ENCODE data around the gene SLC25A22. TPM values are rescaled to one million over a fixed set of nuclear protein-coding genes. Genes with fewer than 3 reads are reported as not detected.
A peak's percentile ranks its signal among the peaks of the same experiment; 100 is the strongest.

Gene SLC25A22
- total and polyA plus RNA-seq, 9 of the 15 experiments (the other 6 are each of a cell fraction or from before 2014, with no cell fraction given), result 0.41 to 55.4 (median 11.4) TPM

DNA sequence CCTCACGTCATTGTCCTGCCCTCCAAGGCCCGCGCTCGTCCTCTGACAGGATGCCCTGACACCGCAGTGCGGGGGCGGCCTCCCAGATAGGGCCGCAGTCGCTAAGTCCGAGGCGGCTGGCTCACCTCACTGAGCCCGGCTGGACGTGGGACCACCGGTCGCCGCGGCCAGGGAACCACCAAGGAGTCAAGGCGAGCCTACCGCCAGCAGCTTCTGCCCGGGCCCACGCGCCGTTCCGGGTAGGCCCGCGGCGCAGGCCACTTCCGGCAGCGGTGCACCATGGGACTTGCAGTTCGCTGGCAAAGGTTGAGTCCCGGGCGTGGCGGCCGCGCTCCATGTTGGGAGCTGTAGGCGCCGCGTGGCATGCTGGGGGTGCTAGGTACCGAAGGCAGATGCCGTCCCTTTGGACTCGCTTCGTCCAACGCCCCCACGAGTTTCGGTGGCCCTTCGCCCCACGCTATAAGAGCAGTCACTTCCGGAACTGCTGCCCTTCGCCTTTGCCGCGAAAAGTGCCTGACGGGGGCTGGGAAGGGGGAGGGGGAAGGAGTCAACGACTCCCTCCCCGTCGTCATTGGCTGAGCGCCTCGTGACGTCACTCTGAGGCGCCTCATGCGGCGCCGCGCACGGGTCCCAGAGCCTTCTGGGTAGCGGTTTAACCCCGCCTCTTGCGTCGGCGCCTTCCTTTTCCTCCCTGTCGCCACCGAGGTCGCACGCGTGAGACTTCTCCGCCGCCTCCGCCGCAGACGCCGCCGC lies 11.4 kb upstream of the SLC25A22 start, which contains the start of gene RPLP2 (continued):
- TF ChIP-seq, protein P1, sequence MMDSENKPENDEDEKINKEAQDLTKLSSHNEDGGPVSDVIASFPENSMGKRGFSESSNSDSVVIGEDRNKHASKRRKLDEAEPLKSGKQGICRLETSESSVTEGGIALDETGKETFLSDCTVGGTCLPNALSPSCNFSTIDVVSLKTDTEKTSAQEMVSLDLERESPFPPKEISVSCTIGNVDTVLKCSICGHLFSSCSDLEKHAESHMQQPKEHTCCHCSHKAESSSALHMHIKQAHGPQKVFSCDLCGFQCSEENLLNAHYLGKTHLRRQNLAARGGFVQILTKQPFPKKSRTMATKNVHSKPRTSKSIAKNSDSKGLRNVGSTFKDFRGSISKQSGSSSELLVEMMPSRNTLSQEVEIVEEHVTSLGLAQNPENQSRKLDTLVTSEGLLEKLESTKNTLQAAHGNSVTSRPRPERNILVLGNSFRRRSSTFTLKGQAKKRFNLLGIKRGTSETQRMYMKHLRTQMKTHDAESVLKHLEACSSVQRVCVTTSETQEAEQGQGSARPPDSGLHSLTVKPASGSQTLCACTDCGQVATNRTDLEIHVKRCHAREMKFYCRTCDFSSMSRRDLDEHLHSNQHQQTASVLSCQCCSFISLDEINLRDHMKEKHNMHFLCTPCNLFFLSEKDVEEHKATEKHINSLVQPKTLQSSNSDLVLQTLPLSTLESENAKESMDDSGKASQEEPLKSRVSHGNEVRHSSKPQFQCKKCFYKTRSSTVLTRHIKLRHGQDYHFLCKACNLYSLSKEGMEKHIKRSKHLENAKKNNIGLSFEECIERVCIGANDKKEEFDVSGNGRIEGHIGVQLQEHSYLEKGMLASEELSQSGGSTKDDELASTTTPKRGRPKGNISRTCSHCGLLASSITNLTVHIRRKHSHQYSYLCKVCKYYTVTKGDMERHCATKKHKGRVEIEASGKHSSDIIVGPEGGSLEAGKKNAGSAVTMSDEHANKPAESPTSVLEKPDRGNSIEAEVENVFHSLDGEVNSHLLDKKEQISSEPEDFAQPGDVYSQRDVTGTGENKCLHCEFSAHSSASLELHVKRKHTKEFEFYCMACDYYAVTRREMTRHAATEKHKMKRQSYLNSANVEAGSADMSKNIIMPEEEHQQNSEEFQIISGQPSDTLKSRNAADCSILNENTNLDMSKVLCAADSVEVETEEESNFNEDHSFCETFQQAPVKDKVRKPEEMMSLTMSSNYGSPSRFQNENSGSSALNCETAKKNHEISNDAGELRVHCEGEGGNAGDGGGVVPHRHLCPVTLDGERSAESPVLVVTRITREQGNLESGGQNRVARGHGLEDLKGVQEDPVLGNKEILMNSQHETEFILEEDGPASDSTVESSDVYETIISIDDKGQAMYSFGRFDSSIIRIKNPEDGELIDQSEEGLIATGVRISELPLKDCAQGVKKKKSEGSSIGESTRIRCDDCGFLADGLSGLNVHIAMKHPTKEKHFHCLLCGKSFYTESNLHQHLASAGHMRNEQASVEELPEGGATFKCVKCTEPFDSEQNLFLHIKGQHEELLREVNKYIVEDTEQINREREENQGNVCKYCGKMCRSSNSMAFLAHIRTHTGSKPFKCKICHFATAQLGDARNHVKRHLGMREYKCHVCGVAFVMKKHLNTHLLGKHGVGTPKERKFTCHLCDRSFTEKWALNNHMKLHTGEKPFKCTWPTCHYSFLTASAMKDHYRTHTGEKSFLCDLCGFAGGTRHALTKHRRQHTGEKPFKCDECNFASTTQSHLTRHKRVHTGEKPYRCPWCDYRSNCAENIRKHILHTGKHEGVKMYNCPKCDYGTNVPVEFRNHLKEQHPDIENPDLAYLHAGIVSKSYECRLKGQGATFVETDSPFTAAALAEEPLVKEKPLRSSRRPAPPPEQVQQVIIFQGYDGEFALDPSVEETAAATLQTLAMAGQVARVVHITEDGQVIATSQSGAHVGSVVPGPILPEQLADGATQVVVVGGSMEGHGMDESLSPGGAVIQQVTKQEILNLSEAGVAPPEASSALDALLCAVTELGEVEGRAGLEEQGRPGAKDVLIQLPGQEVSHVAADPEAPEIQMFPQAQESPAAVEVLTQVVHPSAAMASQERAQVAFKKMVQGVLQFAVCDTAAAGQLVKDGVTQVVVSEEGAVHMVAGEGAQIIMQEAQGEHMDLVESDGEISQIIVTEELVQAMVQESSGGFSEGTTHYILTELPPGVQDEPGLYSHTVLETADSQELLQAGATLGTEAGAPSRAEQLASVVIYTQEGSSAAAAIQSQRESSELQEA (IDR thresholded peaks at IDR 0.05; ENCODE audit: low read depth), result no peak
- TF ChIP-seq SP1 (CRISPR knock-in tag; IDR thresholded peaks at IDR 0.05) (peak; percentile 94), TARDBP (IDR thresholded peaks at IDR 0.05) (0 out of 2 replicates have a peak, but pooled peaks have one; percentile 30), TAF7 (tag; IDR thresholded peaks at IDR 0.05) (peak; percentile 42; the same call in 1 of the 2 replicates), ERF (CRISPR knock-in tag; IDR thresholded peaks at IDR 0.05) (peak; percentile 40; the same call in 1 of the 2 replicates), U2AF1 (optimal IDR thresholded peaks at IDR 0.05; ENCODE audit: low read depth, low read length) (peak; percentile 74), OTX1 (CRISPR knock-in tag; IDR thresholded peaks at IDR 0.05) (0 out of 2 replicates have a peak, but pooled peaks have one; percentile 27)
- TF ChIP-seq, protein P2, sequence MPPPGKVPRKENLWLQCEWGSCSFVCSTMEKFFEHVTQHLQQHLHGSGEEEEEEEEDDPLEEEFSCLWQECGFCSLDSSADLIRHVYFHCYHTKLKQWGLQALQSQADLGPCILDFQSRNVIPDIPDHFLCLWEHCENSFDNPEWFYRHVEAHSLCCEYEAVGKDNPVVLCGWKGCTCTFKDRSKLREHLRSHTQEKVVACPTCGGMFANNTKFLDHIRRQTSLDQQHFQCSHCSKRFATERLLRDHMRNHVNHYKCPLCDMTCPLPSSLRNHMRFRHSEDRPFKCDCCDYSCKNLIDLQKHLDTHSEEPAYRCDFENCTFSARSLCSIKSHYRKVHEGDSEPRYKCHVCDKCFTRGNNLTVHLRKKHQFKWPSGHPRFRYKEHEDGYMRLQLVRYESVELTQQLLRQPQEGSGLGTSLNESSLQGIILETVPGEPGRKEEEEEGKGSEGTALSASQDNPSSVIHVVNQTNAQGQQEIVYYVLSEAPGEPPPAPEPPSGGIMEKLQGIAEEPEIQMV (tag; conservative IDR thresholded peaks at IDR 0.05; ENCODE audit: low read depth), result no peak
- TF ChIP-seq, protein P3, sequence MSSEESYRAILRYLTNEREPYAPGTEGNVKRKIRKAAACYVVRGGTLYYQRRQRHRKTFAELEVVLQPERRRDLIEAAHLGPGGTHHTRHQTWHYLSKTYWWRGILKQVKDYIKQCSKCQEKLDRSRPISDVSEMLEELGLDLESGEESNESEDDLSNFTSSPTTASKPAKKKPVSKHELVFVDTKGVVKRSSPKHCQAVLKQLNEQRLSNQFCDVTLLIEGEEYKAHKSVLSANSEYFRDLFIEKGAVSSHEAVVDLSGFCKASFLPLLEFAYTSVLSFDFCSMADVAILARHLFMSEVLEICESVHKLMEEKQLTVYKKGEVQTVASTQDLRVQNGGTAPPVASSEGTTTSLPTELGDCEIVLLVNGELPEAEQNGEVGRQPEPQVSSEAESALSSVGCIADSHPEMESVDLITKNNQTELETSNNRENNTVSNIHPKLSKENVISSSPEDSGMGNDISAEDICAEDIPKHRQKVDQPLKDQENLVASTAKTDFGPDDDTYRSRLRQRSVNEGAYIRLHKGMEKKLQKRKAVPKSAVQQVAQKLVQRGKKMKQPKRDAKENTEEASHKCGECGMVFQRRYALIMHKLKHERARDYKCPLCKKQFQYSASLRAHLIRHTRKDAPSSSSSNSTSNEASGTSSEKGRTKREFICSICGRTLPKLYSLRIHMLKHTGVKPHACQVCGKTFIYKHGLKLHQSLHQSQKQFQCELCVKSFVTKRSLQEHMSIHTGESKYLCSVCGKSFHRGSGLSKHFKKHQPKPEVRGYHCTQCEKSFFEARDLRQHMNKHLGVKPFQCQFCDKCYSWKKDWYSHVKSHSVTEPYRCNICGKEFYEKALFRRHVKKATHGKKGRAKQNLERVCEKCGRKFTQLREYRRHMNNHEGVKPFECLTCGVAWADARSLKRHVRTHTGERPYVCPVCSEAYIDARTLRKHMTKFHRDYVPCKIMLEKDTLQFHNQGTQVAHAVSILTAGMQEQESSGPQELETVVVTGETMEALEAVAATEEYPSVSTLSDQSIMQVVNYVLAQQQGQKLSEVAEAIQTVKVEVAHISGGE (CRISPR knock-in tag; IDR thresholded peaks at IDR 0.05), result peak in 2 of 3 experiments; percentile 71 to 95; a peak in 4 of 6 replicates
- TF ChIP-seq, protein P4, sequence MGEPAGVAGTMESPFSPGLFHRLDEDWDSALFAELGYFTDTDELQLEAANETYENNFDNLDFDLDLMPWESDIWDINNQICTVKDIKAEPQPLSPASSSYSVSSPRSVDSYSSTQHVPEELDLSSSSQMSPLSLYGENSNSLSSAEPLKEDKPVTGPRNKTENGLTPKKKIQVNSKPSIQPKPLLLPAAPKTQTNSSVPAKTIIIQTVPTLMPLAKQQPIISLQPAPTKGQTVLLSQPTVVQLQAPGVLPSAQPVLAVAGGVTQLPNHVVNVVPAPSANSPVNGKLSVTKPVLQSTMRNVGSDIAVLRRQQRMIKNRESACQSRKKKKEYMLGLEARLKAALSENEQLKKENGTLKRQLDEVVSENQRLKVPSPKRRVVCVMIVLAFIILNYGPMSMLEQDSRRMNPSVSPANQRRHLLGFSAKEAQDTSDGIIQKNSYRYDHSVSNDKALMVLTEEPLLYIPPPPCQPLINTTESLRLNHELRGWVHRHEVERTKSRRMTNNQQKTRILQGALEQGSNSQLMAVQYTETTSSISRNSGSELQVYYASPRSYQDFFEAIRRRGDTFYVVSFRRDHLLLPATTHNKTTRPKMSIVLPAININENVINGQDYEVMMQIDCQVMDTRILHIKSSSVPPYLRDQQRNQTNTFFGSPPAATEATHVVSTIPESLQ (CRISPR knock-in tag; IDR thresholded peaks at IDR 0.05), result no peak; the same call in 1 of the 2 replicates

Data from K562 (cell line).